Measurements from ENCODE around the gene TOP1. TPM values are rescaled to one million over a fixed set of nuclear protein-coding genes. Genes with fewer than 3 reads are reported as not detected.

TOP1 gene
- total and polyA plus RNA-seq, 2 of the 4 experiments (the other 2 are of a cell fraction): 14.0 to 21.5 TPM

DNA sequence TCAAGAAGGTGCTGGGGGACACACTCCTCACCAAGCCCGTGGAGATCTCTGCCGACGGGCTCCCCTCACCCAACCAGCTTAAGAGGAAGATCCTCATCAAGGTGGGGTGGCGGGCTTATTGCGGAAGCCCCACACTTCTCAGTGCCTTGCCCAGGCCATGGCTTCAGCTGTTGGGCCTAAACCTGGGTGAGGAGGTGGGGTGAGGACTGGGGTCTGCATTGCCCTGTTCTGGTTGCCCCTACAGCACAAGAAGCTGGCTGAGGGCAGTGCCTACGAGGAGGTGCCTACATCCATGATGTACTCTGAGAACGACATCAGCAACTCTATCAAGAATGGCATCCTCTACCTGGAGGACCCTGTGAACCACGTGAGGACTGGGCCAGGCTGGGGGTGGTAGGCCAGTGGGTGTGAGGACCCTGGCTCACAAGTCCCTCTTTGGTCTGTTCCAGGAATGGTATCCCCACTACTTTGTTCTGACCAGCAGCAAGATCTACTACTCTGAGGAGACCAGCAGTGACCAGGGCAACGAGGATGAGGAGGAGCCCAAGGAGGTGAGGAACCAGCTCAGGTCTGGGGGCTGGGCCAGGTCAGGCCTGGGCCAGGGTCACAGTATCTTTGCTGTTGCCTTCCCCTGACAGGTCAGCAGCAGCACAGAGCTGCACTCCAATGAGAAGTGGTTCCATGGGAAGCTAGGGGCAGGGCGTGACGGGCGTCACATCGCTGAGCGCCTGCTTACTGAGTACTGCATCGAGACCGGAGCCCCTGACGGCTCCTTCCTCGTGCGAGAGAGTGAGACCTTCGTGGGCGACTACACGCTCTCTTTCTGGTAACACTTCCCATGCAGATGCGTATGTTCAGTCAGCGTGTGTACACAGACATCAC is 136.6 kb downstream of the TOP1 start:
- H3K23ac ChIP-seq (ENCODE audit: low read depth, low read length): no peak overlapping the region
- no peak overlapping the region for H2BK15ac ChIP-seq (ENCODE audit: low read depth, low read length)
- peaks cover 22 to 65% of the 10 kb centered on the region in 2 experiments for H3K79me1 ChIP-seq (ENCODE audit: low read depth in 1 of 2, low read length in 2 of 2)
- H3K27me3 ChIP-seq (ENCODE audit: control insufficient read depth, insufficient read depth, low read length): no peaks in the 10 kb centered on the region
- no peak overlapping the region for H3K4me2 ChIP-seq (ENCODE audit: low read depth, low read length)
- H3K27ac ChIP-seq (ENCODE audit: insufficient read depth, low read length): no peak overlapping the region
- DNase-seq (no peak), ATAC-seq (ENCODE audit: low read depth) (no peak)
- in situ Hi-C loops (cut with MboI; ENCODE audit: low sequenced_read_pairs): loop anchor here (25.0 kb wide), 1 partner anchor 447 kb away; the partner anchor contains the start of gene CHD6
- no peak overlapping the region for H3K18ac ChIP-seq (ENCODE audit: low read depth, low read length)
- intact Hi-C loops (cut with micrococcal nuclease): no loop called here
- no peak overlapping the region for H4K91ac ChIP-seq (ENCODE audit: insufficient read depth, low read depth, low read length)
- WGBS, 2 experiments (ENCODE audit: extremely low coverage in 2 of 2, insufficient read length in 1 of 2): 88% methylated on average over 15 of the region's 24 CpGs; no CpG with 5 or more reads in 1 of the 2 experiments
- BruUV-seq (replicated peaks): TSS peak; percentile 76
- H2AK5ac ChIP-seq (ENCODE audit: low read depth, low read length): no peak overlapping the region
- no peak overlapping the region for H3K4me3 ChIP-seq (ENCODE audit: insufficient read depth, low read depth, low read length)
- H3K9me3 ChIP-seq (ENCODE audit: control insufficient read depth, insufficient read depth, low read length): no peaks in the 10 kb centered on the region
- no peak overlapping the region for H2AK9ac ChIP-seq (replicated peaks; ENCODE audit: low read depth, low read length, poor library complexity)
- H2BK20ac ChIP-seq (ENCODE audit: low read depth, low read length): no peak overlapping the region
- H2AFZ ChIP-seq (replicated peaks; ENCODE audit: low read length, poor library complexity): no peak overlapping the region
- peaks cover 95% of the 10 kb centered on the region for H3K36me3 ChIP-seq (ENCODE audit: control insufficient read depth, insufficient read depth, low read length)
- peaks cover 35% of the 10 kb centered on the region for H4K20me1 ChIP-seq (ENCODE audit: insufficient read depth, low read length)
- no peaks in the 10 kb centered on the region for H3K4me1 ChIP-seq (ENCODE audit: control insufficient read depth, insufficient read depth, low read length)
- no peak overlapping the region for H2BK5ac ChIP-seq (ENCODE audit: low read depth, low read length, poor library complexity, severe bottlenecking)
- CTCF ChIA-PET: interaction anchor here (0.6 kb wide), 1 partner anchor 604 kb away, joined by 3 read pairs; no protein-coding TSS in a partner anchor
- dilution Hi-C loops (cut with HindIII; ENCODE audit: low sequenced_read_pairs, unreplicated experiment): no loop called here
- H3K9me1 ChIP-seq (ENCODE audit: insufficient read depth, low read length): peaks cover 13% of the 10 kb centered on the region
- H3K4ac ChIP-seq (ENCODE audit: low read depth, low read length): no peak overlapping the region
- H2BK120ac ChIP-seq (ENCODE audit: low read depth, low read length): no peak overlapping the region
- POLR2A ChIA-PET (ENCODE audit: unreplicated experiment): interaction anchor here (0.6 kb wide), 1 partner anchor 22 kb away, joined by 3 read pairs; no protein-coding TSS in a partner anchor
- no peak overlapping the region for H4K5ac ChIP-seq (ENCODE audit: low read depth, low read length)
- H3K14ac ChIP-seq (replicated peaks; ENCODE audit: low read depth, low read length): no peak overlapping the region
- no peak overlapping the region for H3K56ac ChIP-seq (ENCODE audit: extremely low read depth, insufficient read depth, low read length)
- H3K9ac ChIP-seq (ENCODE audit: low read depth, low read length): no peak overlapping the region
- H4K8ac ChIP-seq (ENCODE audit: low read depth in 2 of 2, low read length in 2 of 2): no peak overlapping the region
- no peak for TF ChIP-seq POLR2A (IDR thresholded peaks at IDR 0.05; ENCODE audit: low read depth, low read length)
- no peak for TF ChIP-seq BHLHE40 (IDR thresholded peaks at IDR 0.05; ENCODE audit: low read depth, low read length)
- TF ChIP-seq, protein P1, sequence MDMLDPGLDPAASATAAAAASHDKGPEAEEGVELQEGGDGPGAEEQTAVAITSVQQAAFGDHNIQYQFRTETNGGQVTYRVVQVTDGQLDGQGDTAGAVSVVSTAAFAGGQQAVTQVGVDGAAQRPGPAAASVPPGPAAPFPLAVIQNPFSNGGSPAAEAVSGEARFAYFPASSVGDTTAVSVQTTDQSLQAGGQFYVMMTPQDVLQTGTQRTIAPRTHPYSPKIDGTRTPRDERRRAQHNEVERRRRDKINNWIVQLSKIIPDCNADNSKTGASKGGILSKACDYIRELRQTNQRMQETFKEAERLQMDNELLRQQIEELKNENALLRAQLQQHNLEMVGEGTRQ (IDR thresholded peaks at IDR 0.05; ENCODE audit: low read depth, low read length): no peak
- TF ChIP-seq, protein P2, sequence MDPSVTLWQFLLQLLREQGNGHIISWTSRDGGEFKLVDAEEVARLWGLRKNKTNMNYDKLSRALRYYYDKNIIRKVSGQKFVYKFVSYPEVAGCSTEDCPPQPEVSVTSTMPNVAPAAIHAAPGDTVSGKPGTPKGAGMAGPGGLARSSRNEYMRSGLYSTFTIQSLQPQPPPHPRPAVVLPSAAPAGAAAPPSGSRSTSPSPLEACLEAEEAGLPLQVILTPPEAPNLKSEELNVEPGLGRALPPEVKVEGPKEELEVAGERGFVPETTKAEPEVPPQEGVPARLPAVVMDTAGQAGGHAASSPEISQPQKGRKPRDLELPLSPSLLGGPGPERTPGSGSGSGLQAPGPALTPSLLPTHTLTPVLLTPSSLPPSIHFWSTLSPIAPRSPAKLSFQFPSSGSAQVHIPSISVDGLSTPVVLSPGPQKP (IDR thresholded peaks at IDR 0.05; ENCODE audit: borderline replicate concordance, low read depth, low read length): no peak
- TF ChIP-seq FOS (IDR thresholded peaks at IDR 0.05; ENCODE audit: low read depth, low read length): no peak
- no peak for TF ChIP-seq MXI1 (IDR thresholded peaks at IDR 0.05; ENCODE audit: borderline replicate concordance, low read depth, low read length)
- no peak for TF ChIP-seq NFE2L2 (IDR thresholded peaks at IDR 0.05; ENCODE audit: low read depth, low read length)
- no peak for TF ChIP-seq RCOR1 (IDR thresholded peaks at IDR 0.05; ENCODE audit: insufficient replicate concordance, low read length)
- no peak for TF ChIP-seq MAZ (IDR thresholded peaks at IDR 0.05; ENCODE audit: borderline replicate concordance, low read depth, low read length)
- TF ChIP-seq RAD21 (IDR thresholded peaks at IDR 0.05; ENCODE audit: low read length): no peak
- no peak for TF ChIP-seq CHD1 (IDR thresholded peaks at IDR 0.05; ENCODE audit: low read depth, low read length)
- TF ChIP-seq, protein P3, sequence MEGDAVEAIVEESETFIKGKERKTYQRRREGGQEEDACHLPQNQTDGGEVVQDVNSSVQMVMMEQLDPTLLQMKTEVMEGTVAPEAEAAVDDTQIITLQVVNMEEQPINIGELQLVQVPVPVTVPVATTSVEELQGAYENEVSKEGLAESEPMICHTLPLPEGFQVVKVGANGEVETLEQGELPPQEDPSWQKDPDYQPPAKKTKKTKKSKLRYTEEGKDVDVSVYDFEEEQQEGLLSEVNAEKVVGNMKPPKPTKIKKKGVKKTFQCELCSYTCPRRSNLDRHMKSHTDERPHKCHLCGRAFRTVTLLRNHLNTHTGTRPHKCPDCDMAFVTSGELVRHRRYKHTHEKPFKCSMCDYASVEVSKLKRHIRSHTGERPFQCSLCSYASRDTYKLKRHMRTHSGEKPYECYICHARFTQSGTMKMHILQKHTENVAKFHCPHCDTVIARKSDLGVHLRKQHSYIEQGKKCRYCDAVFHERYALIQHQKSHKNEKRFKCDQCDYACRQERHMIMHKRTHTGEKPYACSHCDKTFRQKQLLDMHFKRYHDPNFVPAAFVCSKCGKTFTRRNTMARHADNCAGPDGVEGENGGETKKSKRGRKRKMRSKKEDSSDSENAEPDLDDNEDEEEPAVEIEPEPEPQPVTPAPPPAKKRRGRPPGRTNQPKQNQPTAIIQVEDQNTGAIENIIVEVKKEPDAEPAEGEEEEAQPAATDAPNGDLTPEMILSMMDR (conservative IDR thresholded peaks at IDR 0.05; ENCODE audit: low read depth, low read length): no peak
- TF ChIP-seq RFX5 (IDR thresholded peaks at IDR 0.05; ENCODE audit: low read depth, low read length): no peak
- TF ChIP-seq CEBPB (IDR thresholded peaks at IDR 0.05; ENCODE audit: low read depth, low read length): no peak
